G401 (cell line): Measurements from ENCODE around the gene PAX8. TPM values are rescaled to one million over a fixed set of nuclear protein-coding genes. Genes with fewer than 3 reads are reported as not detected.

ENCODE experiments used
- DNase-seq: peaks from one replicate; pipeline ENCODE4 v3.0.0-alpha.2; 2015; ENCODE audit warnings: low spot score
- in situ Hi-C: cut with HindIII; loops from 2 replicates; pipeline ENCODE4 v1.10.0; 2016; ENCODE audit warnings: low sequenced_read_pairs, mixed read lengths
- total RNA-seq: library from RNA; depleted of rRNA; stranded (reverse); fragments of >200 nt; shearing (Covaris generic); gene quantifications from 2 replicates; pipeline ENCODE4 v1.2.3, GENCODE V29; 2014

Gene PAX8
- total RNA-seq, 1 experiment from 2014 or later = not detected

GRCh38 chr2:113178891-113179290 is 99.8 kb downstream of the PAX8 start:
- no peak for DNase-seq
- in situ Hi-C loops = no loop called here

GRCh38 chr2:113178069-113178746 is 100.5 kb downstream of the PAX8 start:
- no peak for DNase-seq
- in situ Hi-C loops = no loop called here

- DNase-seq = no peak
- in situ Hi-C loops = no loop called here
Observed at GRCh38 chr2:113176696-113177355, 101.9 kb downstream of the PAX8 start.

- DNase-seq = no peak
- in situ Hi-C loops = no loop called here
Observed at GRCh38 chr2:113175736-113176695, 102.7 kb downstream of the PAX8 start.

GRCh38 chr2:113175042-113175628 is 103.6 kb downstream of the PAX8 start:
- no peak for DNase-seq
- in situ Hi-C loops = no loop called here

GRCh38 chr2:113174376-113174750 is 104.4 kb downstream of the PAX8 start:
- no peak for DNase-seq
- in situ Hi-C loops = no loop called here

GRCh38 chr2:113173542-113174375 is 105.0 kb downstream of the PAX8 start, which contains the start of gene PSD4:
Gene PSD4, plus strand, starts transcription at chr2:113173971. Its CDS starts 8,486 bp downstream, at chr2:113182457.
- DNase-seq = no peak
- in situ Hi-C loops = no loop called here

- in situ Hi-C loops = no loop called here
- DNase-seq = no peak
Observed at GRCh38 chr2:113172721-113173541, 105.8 kb downstream of the PAX8 start.

- DNase-seq = no peak
- in situ Hi-C loops = no loop called here
Observed at GRCh38 chr2:113171334-113172075, 107.2 kb downstream of the PAX8 start.

- DNase-seq = no peak
- in situ Hi-C loops = no loop called here
Observed at GRCh38 chr2:113169586-113169985, 109.1 kb downstream of the PAX8 start.

- DNase-seq = no peak
- in situ Hi-C loops = no loop called here
Observed at GRCh38 chr2:113169002-113169530, 109.7 kb downstream of the PAX8 start.

GRCh38 chr2:113167962-113168340 is 110.8 kb downstream of the PAX8 start:
- in situ Hi-C loops = no loop called here
- DNase-seq = no peak

GRCh38 chr2:113167115-113167932 is 111.4 kb downstream of the PAX8 start:
- no peak for DNase-seq

GRCh38 chr2:113166187-113166645 is 112.5 kb downstream of the PAX8 start:
- in situ Hi-C loops = no loop called here
- DNase-seq = no peak

More at GRCh38 chr2:113167115-113167932, 111.4 kb downstream of the PAX8 start:
- in situ Hi-C loops = no loop called here
